D721Med (cell line): Measurements from ENCODE around the gene MAGEB1.

Source experiments
- DNase-seq: peaks from one replicate; pipeline ENCODE4 v3.0.0; 2011; ENCODE audit warnings: low spot score; ENCODE audit not compliant: insufficient read length
- FAIRE-seq: peaks from 2 replicates; lab custom pipeline; 2011; peaks lifted over from hg19 to GRCh38; lab: Jason Lieb, UNC
- TF ChIP-seq, protein P1 (sequence below): IDR thresholded peaks from 2 replicates; pipeline ENCODE4 v1.5.1; 2012; ENCODE audit warnings: mild to moderate bottlenecking, control low read depth; ENCODE audit not compliant: insufficient read depth; ENCODE audit errors: missing control alignments

The MAGEB1 gene, protein sequence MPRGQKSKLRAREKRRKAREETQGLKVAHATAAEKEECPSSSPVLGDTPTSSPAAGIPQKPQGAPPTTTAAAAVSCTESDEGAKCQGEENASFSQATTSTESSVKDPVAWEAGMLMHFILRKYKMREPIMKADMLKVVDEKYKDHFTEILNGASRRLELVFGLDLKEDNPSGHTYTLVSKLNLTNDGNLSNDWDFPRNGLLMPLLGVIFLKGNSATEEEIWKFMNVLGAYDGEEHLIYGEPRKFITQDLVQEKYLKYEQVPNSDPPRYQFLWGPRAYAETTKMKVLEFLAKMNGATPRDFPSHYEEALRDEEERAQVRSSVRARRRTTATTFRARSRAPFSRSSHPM

DNA sequence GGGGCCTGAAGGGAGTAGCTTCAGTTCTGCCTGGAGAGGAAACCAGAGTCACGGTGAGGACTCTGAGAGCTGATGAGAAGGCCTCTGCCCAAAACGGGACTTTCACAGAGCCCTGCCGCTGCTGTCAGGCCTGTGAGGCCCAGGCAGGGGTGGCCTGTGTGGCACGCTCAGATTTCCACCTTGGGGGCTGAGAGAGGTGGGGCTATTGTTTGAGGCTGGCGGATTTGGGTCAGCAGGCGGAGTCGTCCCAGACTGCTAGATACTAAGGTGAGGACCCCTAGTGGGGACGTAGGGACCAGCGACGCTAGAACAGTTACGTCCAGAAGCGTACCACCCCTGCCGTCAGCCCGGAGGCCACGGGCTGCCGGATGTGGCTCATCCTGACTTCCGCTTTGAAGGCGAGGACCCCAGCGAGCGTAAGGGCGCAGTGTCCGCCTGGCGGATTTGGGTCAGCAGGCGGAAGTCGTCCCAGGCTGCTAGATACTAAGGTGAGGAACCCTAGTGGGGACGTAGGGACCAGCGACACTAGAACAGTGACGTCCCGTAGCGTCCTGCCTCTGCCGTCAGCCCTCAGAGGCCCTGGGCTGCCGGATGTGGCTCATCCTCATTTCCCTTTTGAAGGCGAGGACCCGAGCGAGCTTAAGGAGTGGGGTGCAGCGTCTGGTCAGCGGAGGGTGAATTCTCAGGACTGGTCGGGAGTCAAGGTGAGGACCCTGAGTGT is at the start of gene MAGEB1:
TSS of gene MAGEB1 (plus strand) at position 378 of the 721 bp plus-strand sequence. CDS start 3,348 bp downstream, outside the sequence.
- DNase-seq = no peak
- TF ChIP-seq, protein P1, sequence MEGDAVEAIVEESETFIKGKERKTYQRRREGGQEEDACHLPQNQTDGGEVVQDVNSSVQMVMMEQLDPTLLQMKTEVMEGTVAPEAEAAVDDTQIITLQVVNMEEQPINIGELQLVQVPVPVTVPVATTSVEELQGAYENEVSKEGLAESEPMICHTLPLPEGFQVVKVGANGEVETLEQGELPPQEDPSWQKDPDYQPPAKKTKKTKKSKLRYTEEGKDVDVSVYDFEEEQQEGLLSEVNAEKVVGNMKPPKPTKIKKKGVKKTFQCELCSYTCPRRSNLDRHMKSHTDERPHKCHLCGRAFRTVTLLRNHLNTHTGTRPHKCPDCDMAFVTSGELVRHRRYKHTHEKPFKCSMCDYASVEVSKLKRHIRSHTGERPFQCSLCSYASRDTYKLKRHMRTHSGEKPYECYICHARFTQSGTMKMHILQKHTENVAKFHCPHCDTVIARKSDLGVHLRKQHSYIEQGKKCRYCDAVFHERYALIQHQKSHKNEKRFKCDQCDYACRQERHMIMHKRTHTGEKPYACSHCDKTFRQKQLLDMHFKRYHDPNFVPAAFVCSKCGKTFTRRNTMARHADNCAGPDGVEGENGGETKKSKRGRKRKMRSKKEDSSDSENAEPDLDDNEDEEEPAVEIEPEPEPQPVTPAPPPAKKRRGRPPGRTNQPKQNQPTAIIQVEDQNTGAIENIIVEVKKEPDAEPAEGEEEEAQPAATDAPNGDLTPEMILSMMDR = no peak
- no peak for FAIRE-seq

DNA sequence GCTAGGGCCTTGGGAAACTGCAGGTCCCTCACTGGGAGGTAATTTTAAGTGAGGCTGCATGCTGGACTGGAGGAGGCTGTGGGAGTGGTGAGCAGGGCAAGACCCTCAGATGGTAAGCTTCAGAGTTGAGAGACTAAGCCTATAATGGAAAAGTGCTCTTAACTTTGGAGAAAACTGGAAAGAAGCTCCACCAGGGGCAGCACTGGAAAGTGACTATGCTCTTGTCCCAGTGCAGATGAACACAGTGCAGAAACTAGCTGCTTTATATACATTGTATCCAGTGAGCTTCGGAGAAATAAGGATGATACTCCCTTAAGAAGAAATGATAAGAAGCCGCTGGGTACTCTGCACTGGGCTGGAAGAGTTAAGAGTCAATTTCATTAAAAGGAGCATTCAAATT is 34.8 kb upstream of the MAGEB1 start:
- TF ChIP-seq, protein P1 = no peak
- FAIRE-seq (no peak), DNase-seq (no peak)

DNA sequence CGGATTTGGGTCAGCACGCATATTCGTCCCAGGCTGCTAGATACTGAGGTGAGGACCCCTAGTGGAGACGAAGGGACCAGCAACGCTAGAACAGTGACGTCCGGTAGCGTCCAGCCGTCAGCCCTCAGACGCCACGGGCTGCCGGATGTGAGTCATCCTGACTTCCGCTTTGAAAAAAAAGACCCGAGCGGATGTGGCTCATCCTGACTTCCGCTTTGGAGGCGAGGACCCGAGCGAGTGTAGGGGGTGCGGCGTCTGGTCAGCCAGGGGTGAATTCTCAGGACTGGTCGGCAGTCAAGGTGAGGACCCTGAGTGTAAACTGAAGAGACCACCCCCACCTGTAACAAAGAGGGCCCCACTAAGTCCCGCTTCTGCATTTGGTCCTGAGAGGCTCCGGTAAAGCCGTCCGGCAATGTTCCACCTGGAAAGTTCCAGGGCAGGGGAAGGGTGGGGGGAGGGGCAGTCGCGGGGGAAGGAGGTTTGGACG is 31.5 kb upstream of the MAGEB1 start, which contains the start of gene MAGEB2:
TSS of gene MAGEB2 (plus strand) at position 207 of the 487 bp plus-strand sequence. CDS start 3,018 bp downstream, outside the sequence.
- no peak for DNase-seq
- TF ChIP-seq, protein P1 = no peak
- no peak for FAIRE-seq

DNA sequence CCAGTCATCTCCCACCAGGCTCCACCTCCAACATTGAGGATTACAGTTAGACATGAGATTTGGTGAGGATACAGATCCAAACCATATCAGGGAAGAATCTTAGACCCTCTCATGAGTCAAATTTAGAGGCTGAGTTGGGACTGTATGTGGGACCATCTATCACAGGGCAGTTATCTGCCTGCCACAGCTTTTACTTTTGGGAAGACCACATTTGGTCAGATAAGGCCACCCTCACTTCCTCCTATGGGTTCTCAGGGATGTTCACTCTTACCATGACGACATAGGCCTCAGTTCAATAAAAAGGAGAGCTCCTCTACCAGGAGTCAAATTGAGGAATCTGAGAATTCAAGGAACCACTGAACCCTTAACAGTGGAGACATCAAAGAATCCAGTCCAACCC is 29.5 kb upstream of the MAGEB1 start:
- DNase-seq = no peak
- no peak for FAIRE-seq
- TF ChIP-seq, protein P1 = no peak

DNA sequence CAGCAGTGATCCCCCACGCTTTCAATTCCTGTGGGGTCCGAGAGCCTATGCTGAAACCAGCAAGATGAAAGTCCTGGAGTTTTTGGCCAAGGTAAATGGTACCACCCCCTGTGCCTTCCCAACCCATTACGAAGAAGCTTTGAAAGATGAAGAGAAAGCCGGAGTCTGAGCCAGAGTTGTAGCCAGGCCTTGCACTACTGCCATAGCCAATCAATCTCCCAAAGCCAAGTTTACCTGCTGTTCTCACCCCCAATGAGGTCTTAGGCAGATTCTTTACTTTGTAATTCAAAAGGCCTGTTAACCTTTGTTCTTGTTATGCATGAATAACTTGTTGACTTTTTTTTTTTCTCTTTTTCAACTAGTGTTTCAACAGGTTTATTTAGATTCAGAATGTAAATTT is 27.6 kb upstream of the MAGEB1 start:
- TF ChIP-seq, protein P1 = no peak
- FAIRE-seq = no peak
- no peak for DNase-seq

DNA sequence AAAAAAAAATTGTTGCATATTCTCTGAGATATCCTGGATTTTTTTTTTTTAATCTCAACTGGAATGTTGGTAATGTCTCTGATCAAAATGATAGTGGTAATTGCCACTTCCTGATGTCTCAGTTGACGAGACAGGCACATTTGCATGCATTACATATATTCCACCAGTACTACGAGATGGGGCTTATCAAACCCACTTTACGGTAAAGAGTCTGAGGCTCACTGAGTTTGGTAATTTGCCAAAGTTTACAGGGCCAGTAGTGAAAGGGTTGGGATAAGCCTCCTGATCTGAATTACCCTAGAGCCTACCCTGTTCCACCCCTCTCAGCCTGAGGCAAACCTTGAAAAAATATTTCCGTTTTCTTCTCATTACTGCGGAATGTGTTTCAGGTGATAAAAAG is 26.3 kb upstream of the MAGEB1 start:
- DNase-seq = no peak
- TF ChIP-seq, protein P1 = no peak
- FAIRE-seq = no peak
